ENCODE data around the gene NPNT.

The NPNT gene

DNA sequence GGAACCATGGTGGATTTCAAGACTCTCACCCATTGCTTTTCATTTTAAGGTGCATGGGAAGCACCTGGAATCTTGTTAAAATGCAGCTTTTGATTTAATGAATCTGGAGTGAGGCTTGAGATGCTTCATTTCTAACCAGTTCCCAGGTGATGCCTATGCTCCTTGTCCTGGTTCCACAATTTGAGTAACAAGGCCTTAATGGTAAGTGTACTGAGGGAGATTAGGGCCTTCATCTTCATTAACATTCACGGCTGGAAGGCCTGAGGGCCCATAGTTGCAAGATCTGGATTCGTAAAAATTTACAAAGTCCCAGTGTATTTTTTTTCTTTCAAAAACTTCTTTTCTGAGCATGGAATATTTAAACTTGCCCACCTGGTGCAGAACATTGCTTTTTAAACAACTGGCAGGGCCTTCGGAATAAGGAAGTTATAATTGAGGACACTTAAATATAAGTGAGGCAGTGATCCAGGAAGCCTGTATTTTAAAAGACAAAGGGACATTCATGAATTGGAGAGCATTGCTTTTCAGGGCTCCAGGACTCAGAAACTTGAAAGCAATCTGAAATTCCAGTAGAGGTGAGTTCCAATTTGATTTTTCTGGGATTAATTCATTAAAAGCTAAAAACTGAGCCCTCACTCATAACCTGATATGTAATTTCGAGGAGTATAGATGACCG, 77.8 kb downstream of the NPNT start:
- H3K4me2 ChIP-seq (ENCODE audit: low read length), result no peak overlapping the region
- H3K27me3 ChIP-seq (ENCODE audit: insufficient read depth, low read length), result no peaks in the 10 kb centered on the region
- no peaks in the 10 kb centered on the region for H3F3A ChIP-seq (ENCODE audit: insufficient read depth, low read length)
- H3K79me2 ChIP-seq (ENCODE audit: insufficient read depth, low read length), result no peaks in the 10 kb centered on the region
- no peak overlapping the region for H3K9ac ChIP-seq (ENCODE audit: low read length)
- no peaks in the 10 kb centered on the region for H3K4me1 ChIP-seq (ENCODE audit: insufficient read depth, low read length, severe bottlenecking)
- H3K27ac ChIP-seq (ENCODE audit: low read depth, low read length, poor library complexity, severe bottlenecking), result no peak overlapping the region
- no peaks in the 10 kb centered on the region for H3K36me3 ChIP-seq (ENCODE audit: insufficient read depth, low read length)
- TF ChIP-seq EZH2 (IDR thresholded peaks at IDR 0.05; ENCODE audit: borderline replicate concordance, low read length), result no peak
- TF ChIP-seq, protein P1, sequence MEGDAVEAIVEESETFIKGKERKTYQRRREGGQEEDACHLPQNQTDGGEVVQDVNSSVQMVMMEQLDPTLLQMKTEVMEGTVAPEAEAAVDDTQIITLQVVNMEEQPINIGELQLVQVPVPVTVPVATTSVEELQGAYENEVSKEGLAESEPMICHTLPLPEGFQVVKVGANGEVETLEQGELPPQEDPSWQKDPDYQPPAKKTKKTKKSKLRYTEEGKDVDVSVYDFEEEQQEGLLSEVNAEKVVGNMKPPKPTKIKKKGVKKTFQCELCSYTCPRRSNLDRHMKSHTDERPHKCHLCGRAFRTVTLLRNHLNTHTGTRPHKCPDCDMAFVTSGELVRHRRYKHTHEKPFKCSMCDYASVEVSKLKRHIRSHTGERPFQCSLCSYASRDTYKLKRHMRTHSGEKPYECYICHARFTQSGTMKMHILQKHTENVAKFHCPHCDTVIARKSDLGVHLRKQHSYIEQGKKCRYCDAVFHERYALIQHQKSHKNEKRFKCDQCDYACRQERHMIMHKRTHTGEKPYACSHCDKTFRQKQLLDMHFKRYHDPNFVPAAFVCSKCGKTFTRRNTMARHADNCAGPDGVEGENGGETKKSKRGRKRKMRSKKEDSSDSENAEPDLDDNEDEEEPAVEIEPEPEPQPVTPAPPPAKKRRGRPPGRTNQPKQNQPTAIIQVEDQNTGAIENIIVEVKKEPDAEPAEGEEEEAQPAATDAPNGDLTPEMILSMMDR (IDR thresholded peaks at IDR 0.05; ENCODE audit: low read length), result no peak
- H3K4me3 ChIP-seq (ENCODE audit: low read depth, low read length, poor library complexity, severe bottlenecking), result no peak overlapping the region
- H2AFZ ChIP-seq (ENCODE audit: low read length), result no peak overlapping the region
- no peaks in the 10 kb centered on the region for H4K20me1 ChIP-seq (ENCODE audit: insufficient read depth, low read length)
- no peaks in the 10 kb centered on the region for H3K9me2 ChIP-seq (ENCODE audit: low read depth, low read length)
- H3K9me3 ChIP-seq (ENCODE audit: low read length), result no peaks in the 10 kb centered on the region

- no peaks in the 10 kb centered on the region for H3K36me3 ChIP-seq (ENCODE audit: insufficient read depth, low read length)
- H3K4me3 ChIP-seq (ENCODE audit: low read depth, low read length, poor library complexity, severe bottlenecking), result no peak overlapping the region
- no peaks in the 10 kb centered on the region for H4K20me1 ChIP-seq (ENCODE audit: insufficient read depth, low read length)
- H3K9ac ChIP-seq (ENCODE audit: low read length), result no peak overlapping the region
- no peaks in the 10 kb centered on the region for H3K79me2 ChIP-seq (ENCODE audit: insufficient read depth, low read length)
- no peaks in the 10 kb centered on the region for H3K9me3 ChIP-seq (ENCODE audit: low read length)
- TF ChIP-seq EZH2 (IDR thresholded peaks at IDR 0.05; ENCODE audit: borderline replicate concordance, low read length), result no peak
- TF ChIP-seq, protein P1 (IDR thresholded peaks at IDR 0.05; ENCODE audit: low read length), result no peak
- no peaks in the 10 kb centered on the region for H3K4me1 ChIP-seq (ENCODE audit: insufficient read depth, low read length, severe bottlenecking)
- no peak overlapping the region for H3K4me2 ChIP-seq (ENCODE audit: low read length)
- no peaks in the 10 kb centered on the region for H3K9me2 ChIP-seq (ENCODE audit: low read depth, low read length)
- no peak overlapping the region for H3K27ac ChIP-seq (ENCODE audit: low read depth, low read length, poor library complexity, severe bottlenecking)
- H2AFZ ChIP-seq (ENCODE audit: low read length), result no peak overlapping the region
- H3F3A ChIP-seq (ENCODE audit: insufficient read depth, low read length), result no peaks in the 10 kb centered on the region
- H3K27me3 ChIP-seq (ENCODE audit: insufficient read depth, low read length), result no peaks in the 10 kb centered on the region
These were observed 81.6 kb downstream of the NPNT start for GRCh38 chr4:105976915-105977314.

DNA sequence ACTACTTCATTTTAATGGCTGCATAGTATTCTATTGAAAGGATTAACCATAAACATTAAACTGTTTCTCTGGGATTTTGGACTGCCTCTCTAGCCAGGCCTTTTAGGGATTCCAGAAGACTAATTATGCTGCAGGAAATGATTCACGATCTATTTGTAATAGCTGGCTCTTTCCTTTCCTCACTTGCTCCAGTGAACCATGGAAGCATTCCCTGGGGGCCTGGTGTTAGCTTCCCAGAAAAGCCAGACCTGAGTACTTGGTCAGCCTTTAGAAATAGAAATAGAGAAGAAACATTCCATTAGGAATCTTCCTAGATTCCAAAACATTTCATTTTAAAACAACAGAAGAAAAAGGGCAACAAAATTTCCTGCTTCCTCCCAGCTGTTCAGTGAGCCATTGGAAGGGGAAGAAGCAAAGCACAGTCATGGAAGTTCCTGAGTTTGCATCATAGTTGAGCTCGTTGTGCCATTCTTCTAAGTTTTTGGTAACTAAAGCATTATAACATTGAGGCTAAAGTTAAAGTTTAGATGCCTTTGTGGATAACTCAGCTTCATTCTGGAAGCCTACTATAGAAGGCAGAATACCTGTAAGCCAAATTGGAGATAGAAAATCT, 83.5 kb downstream of the NPNT start:
- Histone ChIP-seq H4K20me1 (ENCODE audit: insufficient read depth, low read length) (no peaks in the 10 kb centered on the region), H3K4me3 (ENCODE audit: low read depth, low read length, poor library complexity, severe bottlenecking) (no peak overlapping the region), H3K79me2 (ENCODE audit: insufficient read depth, low read length) (no peaks in the 10 kb centered on the region), H2AFZ (ENCODE audit: low read length) (no peak overlapping the region), H3K27me3 (ENCODE audit: insufficient read depth, low read length) (no peaks in the 10 kb centered on the region), H3K9me3 (ENCODE audit: low read length) (no peaks in the 10 kb centered on the region), H3K9me2 (ENCODE audit: low read depth, low read length) (no peaks in the 10 kb centered on the region), H3K36me3 (ENCODE audit: insufficient read depth, low read length) (no peaks in the 10 kb centered on the region), H3K4me2 (ENCODE audit: low read length) (no peak overlapping the region), H3F3A (ENCODE audit: insufficient read depth, low read length) (no peaks in the 10 kb centered on the region), H3K4me1 (ENCODE audit: insufficient read depth, low read length, severe bottlenecking) (no peaks in the 10 kb centered on the region), H3K27ac (ENCODE audit: low read depth, low read length, poor library complexity, severe bottlenecking) (no peak overlapping the region), H3K9ac (ENCODE audit: low read length) (no peak overlapping the region)
- no peak for TF ChIP-seq EZH2 (IDR thresholded peaks at IDR 0.05; ENCODE audit: borderline replicate concordance, low read length)
- TF ChIP-seq, protein P1 (IDR thresholded peaks at IDR 0.05; ENCODE audit: low read length), result no peak
